HG03139 (cell line): ENCODE measurements around the gene COG5.

Source experiments
- ATAC-seq: cut with Tn5 transposase; IDR thresholded peaks from one replicate; pipeline ENCODE4 v1.9.1; 2021; ENCODE audit not compliant: unreplicated experiment

The COG5 gene

GRCh38 chr7:107194052-107194451 is 369.7 kb downstream of the COG5 start:
- ATAC-seq, result no peak

- ATAC-seq, result no peak
These were observed 373.6 kb downstream of the COG5 start for GRCh38 chr7:107190090-107190489.

GRCh38 chr7:107187774-107188173 is 375.9 kb downstream of the COG5 start:
- ATAC-seq, result no peak

GRCh38 chr7:107186240-107186639 is 377.5 kb downstream of the COG5 start:
- ATAC-seq, result no peak

- no peak for ATAC-seq
These were observed 378.0 kb downstream of the COG5 start for GRCh38 chr7:107185716-107186115.

- ATAC-seq, result no peak
These were observed 382.5 kb downstream of the COG5 start for GRCh38 chr7:107181172-107181571.

- ATAC-seq, result no peak
These were observed 383.3 kb downstream of the COG5 start for GRCh38 chr7:107180378-107180777.

GRCh38 chr7:107179326-107180164 is 384.2 kb downstream of the COG5 start:
- ATAC-seq, result no peak

GRCh38 chr7:107173691-107174406 is 389.9 kb downstream of the COG5 start:
- ATAC-seq, result peak; percentile 48

- ATAC-seq, result no peak
These were observed 390.5 kb downstream of the COG5 start for GRCh38 chr7:107173191-107173590.

GRCh38 chr7:107172276-107173032 is 391.3 kb downstream of the COG5 start:
- no peak for ATAC-seq

GRCh38 chr7:107171496-107171895 is 392.2 kb downstream of the COG5 start:
- ATAC-seq, result no peak

- ATAC-seq, result no peak
These were observed 393.4 kb downstream of the COG5 start for GRCh38 chr7:107170051-107170915.

- ATAC-seq, result peak; percentile 15
These were observed 394.3 kb downstream of the COG5 start for GRCh38 chr7:107169120-107170050.

GRCh38 chr7:107168233-107169119 is 395.2 kb downstream of the COG5 start, which contains the start of gene HBP1:
HBP1 (plus strand) TSS chr7:107169003; CDS start chr7:107179894, 10,891 bp downstream.
- peak; percentile 91 for ATAC-seq

GRCh38 chr7:107167483-107168232 is 396.1 kb downstream of the COG5 start:
- ATAC-seq, result no peak

- no peak for ATAC-seq
These were observed 396.8 kb downstream of the COG5 start for GRCh38 chr7:107166736-107167426.
